Glomerular visceral epithelial cell (primary cell): ENCODE data around the gene CARNS1.
"Not testable (repeated sequence)": the region's sequence is repeated elsewhere in the genome, so short reads cannot be mapped to it uniquely, and the experiment has no call there.

Experiments used
- DNase-seq: peaks from one replicate; pipeline ENCODE4 v3.0.0-alpha.2; 2016; ENCODE audit errors: extremely low spot score

Gene CARNS1

DNA sequence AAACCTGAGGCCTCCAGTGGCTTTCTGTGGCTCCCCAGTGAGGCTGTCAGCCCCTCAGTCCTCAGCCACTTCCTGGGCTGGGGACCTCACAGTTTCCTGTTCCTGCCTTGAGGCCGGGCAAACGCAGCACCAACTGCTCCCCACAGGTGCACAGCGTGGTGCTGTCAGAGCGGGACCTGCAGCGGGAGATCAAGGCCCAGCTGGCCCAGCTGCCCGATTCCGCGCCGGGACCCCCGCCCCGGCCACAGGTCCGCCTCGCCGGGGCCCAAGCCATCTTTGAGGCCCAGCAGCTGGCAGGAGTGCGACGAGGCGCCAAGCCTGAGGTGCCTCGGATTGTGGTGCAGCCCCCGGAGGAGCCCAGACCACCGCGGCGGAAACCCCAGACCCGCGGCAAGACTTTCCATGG lies 6.2 kb upstream of the CARNS1 start:
- no peak for DNase-seq

DNA sequence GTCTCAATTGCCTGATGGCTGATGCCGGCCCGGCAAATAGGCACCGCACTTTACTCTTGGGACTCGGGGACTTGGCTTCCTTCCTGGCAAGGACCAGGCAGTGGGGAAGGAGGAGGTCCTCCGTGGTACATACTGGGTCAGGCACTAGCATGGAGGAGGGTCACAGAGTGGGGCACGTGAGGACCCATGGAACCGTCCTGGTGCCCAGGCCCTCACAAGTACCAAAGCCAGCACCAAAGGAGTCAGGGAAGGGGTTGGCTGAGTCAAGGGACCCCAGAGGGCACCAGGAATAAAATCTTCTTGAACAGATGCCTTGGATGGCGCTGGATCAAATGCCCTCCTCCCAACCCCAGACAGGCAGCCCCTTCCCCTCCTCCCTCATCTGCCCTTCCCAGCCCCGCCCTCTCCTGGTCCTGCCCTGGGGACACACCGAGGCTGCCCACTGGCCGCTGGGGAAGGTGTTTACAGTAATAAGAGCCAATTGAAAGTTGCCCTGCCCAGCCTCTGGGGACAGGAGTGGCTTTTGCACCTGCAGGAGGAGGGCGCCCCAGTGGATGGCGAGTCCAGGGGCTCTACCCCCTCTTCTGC lies 5.6 kb upstream of the CARNS1 start:
- DNase-seq = no peak

DNA sequence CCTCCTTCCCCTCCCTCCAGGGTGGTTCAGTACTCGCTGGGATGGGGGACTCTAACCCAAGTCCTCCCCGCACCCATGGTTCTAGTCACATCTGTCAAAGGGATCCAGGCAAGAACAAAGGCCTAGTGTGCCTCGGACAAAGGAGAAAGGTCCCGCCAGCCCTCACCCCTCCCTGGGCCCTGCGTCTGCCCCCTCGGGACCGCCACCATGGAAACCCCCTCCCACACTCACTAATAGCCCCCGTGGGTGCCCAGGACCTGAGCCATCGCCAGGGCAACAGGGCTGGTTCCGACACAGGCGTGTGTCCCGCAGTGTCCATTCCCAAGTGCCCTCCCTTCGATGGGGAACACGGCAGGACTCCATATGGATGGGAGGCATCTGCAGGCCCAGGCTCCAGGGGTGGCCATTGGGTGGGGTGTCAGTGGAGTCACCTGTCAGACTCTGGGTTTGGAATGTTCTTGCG lies 5.1 kb upstream of the CARNS1 start:
- no peak for DNase-seq

DNA sequence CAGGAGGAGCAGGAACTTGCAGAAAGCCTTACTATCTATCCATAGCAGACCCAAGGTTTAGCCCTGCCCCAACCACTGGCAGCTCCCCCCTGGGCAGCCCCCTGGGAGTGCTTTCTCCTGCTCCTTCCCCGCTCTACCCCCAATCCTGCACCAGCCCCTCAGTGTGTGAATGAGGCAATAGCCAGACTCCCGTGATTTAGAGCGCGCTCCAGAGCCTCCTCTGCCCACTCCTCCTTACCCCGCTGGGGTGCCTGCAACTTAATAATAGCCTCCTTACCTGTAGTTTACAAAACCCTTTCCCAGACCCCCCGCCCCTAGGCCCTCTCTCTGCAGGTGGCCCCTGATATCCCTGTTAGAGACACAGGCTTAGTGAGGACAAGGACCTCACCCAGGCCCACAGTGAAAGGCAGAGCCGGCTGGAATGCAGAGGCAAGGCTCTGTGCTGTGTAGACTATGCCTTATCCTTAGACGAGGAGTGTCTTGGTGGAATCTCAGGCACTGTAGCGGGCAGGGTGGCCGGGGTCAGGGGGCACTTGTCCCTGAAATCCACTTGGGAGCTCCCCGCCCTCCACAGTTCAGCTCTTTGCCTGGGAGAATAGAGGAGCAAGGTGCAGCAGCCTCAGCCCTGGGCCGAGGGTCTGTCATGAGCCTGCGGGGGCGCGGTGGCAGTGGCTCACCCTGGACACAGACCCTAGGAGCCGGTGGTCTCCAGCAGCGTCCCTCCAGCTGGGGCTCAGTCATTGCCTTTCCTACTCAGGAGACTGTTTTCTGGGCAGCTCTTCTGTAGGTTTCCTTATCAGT lies 4.3 kb upstream of the CARNS1 start:
- no peak for DNase-seq

DNA sequence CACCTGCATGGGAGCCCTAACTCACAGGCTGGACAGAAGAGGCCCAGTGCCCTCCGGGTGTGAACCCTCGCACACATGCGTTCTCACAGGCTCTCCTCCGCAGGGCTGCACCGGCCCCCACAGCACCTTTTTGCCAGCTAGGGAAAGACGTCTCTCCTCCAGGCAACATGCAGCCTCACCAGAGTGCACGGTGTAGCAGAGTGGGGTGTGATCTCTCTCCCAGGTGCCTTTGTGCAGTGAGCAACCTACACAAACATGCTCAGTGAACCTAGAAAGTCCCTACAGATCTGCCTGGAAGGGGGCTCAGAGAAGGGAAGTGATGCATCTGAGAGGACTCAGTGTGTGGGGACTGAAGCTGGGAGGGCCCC lies 3.7 kb upstream of the CARNS1 start:
- DNase-seq = no peak

DNA sequence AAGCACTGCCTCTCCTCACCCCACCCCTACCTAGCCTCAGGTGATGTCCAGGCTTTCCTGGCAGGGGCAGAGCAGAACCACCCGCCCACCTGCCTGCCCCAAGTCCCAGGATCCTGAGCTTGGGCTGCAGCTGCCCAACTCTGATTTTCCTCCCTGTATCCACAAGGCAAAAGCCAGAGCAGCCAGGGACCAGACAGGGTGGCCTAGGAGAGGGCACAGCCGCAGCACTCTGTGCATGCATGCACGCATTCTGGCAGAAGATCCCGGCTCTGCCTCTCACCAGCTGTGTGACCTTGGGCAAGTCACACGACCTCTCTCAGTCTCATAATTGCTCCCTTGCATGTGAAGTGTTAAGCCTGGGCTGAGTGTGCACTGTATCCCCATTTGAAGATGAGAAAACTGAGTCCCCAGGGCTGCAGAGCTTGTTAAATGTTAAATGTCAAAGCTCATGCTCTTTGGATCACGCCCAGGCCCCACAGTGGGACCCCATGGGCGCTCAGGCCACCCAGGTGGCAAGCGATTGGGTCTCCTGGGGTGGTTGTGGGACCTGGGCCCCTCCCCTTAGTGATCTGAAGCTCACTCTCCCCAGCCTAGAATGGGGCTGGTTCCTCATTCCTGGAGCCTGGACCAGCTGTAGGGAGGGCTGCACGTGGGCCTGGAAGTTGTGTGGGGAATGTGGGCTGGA lies 2.8 kb upstream of the CARNS1 start:
- DNase-seq = no peak

DNA sequence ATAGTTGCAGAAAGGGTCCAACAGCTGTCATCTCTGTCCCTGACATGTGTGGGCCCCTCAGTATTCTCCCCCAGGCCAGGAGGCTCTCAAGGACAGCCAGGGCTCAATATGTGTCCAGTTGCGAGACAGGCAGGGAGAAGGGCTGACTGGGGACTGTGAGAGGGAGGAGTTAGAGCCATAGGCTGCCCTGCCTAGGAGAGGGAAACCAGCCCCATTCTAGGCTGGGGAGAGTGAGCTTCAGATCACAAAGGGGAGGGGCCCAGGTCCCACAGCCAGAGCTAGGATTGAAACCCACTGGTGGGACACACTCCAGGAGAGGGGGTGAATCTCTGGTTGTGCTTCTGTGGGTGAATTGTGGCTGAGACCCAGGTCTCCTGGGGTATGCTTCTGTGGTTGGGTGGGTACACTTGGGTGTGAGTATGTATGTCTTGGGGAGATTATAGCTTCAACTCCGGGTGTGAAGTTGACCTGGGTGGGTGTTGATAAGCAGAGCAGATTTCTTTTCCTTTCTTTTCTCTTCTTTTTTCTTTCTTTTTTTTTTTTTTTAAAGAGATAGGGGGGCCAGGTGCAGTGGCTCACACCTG lies 2.1 kb upstream of the CARNS1 start:
- no peak for DNase-seq

DNA sequence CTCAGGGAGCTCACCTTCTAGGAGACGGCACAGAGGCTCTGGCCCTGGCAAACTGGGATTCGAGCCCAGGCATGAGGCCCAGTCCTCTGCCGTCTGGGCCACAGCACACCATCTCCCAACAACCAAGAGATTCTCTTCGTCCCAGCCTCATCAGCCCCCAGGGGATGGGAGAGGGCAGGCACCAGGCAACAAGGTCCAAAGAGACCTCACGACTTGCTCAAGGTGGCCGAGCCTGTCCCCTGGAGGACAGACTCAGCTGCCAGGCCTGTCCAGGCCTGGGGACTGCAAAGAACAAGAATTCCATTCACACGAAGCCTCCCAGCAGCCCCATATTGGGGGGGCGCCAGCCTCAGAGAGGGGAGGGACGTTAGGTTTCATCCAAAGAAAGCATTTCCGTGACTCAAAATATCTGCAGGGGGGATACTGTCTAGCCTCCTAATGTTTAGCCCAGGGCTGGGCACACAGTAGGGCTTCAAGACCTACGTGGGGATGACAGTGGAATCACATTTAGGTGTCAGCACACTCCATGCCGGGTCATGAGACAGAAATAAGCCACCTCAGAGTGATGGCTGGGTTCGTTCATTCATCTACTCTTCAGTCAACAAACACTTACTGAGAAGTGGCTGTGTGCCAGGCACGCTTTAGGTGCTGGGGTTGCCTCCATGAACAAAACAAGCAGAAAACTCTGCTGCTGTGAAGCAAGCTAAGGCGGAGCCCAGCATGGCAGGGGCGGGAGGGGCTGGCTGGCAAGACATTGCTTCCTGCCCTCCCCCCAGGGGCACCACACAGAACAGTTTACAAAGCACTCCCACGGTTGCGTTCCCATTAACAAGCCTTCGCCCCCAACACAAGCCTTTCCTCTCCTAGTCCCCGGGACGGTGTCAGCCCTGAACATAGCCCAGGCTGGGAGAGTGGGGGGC lies 1.2 kb downstream of the CARNS1 start:
- no peak for DNase-seq

DNA sequence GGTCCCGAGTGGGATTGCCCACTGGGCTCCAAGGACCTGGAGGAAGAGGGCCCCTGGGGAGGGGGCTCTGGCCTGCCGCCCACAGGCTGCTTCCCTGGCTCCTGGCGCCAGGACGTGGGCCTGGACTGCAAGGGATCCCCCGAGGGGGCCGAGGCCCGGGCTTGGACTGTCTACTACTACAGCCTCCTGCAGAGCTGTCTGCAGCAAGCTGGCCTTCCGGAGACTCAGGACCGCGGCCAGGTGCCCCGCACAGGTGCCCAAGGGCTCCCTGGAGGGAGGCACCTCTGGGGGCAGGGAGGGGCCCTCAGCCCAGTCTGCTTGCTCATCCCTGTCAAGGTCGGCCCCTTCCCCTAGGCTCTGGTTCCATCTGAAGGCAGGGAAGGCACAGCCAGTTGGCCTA lies 1.9 kb downstream of the CARNS1 start:
- DNase-seq = no peak

DNA sequence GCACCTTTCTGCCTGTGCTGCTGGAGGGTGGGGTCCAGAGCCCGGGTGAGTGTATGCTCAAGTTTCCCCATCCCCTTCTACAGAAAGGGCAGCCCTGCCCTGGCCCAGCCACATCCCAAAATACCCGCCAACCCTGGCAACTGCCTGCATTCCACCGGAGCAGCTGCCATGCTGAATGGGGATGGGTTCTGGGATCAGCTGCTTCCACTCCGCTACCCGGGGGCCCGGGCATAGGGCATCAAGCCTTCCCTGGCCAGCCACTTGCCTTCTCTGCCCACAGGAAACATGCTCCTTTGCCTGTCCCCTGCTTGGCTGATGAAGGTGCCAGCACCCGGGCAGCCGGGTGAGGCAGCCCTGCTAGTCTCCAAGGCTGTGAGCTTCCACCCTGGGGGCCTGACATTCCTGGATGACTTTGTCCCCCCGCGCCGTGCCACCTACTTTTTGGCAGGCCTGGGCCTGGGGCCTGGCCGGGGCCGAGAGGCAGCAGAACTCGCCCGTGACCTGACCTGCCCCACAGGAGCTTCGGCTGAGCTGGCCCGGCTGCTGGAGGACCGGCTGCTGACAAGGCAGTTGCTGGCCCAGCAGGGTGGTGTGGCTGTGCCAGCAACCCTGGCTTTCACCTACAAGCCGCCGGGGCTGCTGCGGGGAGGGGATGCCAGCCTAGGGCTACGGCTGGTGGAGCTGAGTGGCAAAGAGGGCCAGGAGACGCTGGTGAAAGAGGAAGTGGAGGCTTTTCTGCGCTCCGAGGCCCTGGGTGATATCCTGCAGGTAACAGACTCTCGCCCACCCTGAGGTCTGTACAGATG lies 3.2 kb downstream of the CARNS1 start:
- DNase-seq = no peak

DNA sequence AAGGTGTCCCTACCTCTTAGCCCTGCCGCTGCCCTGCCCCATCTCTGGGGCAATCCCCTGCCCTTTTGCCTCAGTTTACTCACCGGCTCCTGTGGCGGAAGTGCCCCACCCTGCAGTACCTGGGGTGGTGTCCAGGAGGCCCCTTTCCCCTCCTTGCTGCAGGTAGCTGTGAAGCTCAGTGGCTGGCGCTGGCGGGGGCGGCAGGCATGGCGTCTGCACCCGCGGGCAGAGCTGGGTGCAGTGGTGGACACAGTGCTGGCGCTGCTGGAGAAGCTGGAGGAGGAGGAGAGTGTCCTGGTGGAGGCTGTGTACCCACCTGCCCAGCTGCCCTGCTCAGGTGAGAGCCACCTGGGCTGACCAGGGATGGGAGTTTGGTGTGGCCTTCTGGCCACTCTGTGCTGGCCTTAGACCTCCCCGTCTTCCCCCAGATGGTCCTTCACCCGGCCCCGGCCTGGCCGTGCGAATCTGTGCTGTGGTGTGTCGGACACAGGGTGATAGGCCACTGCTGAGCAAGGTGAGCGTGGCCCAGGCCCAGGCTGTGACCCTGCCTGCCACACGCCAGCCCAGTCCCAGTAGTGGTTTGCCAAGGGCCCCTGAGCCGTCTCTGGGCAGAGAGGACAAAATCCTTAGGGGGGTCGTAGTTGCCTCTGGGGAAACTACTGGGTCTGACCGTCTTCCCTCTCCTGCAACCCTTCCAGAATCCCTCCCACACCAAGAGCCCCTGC lies 4.0 kb downstream of the CARNS1 start:
- DNase-seq = no peak

DNA sequence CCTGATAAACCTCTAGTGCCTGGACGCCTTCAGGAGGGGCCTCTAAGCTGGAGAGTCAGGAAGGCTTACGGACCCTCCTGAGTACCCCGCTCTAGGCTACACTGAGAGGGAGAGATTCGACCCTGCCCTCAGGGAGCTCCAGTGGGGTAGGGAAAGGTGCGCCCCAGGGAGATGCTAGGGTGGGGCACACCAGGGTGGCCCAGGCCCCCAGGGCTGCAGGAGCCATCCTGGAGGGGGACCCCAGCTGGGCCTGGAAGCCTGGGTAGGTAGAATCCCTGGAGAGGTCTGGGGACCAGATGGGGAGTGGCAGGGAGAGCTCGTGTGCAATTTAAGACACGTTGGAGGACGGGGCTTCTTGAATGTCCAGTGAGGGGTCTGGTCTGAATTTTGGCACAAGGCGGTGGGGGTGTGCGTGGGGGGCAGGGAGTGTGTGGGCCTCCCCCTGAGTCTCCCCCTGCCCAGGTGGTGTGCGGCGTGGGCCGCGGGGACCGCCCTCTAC lies 4.7 kb downstream of the CARNS1 start:
- DNase-seq = no peak

DNA sequence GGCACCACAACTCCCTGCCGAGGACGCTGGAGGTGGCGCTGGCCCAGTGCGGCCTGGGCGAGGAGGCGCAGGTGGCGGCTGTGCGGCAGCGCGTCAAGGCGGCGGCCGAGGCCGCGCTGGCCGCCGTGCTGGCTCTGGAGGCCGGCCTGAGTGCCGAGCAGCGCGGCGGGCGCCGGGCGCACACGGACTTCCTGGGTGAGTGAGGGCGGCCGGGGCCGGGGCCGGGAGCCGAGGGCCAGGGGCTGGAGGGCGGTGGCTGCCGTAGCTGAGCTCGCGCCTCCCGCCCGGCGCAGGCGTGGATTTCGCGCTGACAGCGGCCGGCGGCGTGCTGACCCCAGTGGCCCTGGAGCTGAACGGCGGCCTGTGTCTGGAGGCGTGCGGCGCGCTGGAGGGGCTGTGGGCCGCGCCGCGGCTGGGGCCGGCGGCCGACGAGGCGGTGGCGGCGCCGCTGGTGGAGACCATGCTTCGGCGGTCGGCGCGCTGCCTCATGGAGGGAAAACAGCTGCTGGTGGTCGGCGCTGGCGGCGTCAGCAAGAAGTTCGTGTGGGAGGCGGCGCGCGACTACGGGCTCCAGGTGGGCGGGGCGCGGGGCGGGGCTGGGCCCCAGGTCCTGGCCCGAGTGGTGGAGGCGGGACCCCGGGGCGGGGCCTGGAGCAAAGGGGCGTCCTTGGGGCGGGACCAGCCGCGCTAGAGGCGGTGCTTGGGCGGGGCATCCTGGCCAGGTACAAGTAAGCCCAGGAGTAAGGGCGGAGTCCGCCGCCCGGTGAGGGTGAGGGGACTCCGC lies 5.4 kb downstream of the CARNS1 start:
- DNase-seq = peak; percentile 95

DNA sequence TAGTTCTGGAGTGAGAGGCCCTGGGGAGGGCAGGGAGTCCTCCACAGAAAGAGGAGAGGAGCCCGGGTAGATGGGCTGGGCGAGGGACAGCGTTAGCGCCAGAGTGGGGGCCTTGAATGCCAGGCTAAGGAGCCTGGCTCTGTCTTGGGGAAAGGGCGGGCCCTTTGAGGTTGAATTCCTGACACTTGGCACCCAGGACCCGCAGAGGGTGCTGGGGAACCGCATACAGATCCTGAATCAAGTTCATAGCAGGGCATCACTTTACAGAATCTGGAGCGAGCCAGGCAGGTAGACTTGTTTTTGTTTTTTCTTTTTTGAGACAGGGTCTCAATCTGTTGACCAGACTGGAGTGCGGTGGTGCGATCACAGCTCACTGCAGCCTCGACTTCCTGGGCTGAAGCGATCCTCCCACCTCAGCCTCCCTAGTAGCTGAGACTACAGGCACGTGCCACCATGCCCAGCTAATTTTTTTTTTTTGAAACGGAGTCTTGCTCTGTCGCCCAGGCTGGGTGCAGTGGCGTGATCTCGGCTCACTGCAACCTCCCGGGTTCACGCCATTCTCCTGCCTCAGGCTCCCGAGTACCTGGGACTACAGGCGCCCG lies 6.1 kb downstream of the CARNS1 start:
- DNase-seq = no peak

DNA sequence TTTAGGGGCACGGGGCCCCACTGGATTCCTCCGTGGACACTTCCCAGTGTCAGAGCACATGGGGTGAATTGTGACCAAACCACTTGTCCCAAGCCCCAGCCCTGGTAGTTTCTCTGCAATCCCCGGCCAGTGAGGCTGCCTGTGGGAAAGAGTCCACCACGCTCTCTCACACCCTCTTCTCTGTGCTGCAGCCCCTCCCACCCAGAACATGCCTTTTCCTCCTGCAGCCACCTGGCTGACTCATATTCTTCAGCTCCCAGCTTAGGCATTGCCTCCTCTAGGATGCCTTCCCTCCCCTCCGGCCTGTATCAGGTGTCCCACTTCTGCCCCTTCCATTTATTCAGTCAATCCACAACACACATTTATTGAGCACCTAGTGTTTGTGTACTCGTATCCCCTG lies 7.4 kb downstream of the CARNS1 start:
- DNase-seq = no peak

DNA sequence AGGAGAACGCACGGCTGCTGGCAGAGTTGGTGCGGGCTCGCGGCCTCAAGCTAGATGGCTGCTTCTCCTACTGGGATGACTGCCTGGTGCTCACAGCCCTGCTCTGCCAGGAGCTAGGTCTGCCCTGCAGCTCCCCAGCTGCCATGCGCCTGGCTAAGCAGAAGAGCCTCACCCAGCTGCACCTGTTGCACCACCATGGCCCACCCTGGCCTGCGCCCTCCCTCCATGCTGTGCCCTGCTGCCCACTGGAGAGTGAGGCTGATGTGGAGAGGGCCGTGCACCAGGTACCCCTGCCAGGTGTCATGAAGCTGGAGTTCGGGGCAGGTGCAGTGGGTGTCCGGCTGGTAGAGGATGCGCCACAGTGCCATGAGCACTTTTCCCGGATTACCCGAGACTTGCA lies 8.0 kb downstream of the CARNS1 start:
- DNase-seq = no peak

DNA sequence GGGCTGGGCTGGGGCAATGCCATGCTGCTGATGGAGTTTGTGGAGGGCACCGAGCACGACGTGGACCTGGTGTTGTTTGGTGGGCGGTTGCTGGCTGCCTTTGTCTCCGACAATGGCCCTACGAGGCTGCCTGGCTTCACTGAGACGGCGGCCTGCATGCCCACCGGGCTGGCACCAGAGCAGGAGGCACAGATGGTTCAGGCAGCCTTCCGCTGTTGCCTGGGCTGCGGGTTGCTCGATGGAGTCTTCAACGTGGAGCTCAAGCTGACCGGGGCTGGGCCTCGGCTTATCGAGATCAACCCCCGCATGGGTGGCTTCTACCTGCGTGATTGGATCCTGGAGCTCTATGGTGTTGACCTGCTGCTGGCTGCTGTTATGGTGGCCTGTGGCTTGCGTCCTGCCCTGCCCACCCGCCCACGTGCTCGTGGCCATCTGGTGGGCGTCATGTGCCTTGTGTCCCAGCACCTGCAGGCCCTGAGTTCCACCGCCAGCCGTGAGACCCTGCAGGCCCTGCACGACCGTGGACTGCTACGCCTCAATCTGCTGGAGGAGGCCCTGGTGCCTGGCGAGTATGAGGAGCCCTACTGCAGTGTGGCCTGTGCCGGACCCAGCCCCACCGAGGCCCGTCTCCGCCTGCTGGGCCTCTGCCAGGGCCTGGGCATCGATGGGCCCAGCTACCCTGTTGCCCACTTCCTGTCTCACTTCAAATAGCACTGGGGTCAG lies 8.6 kb downstream of the CARNS1 start:
- DNase-seq = no peak

DNA sequence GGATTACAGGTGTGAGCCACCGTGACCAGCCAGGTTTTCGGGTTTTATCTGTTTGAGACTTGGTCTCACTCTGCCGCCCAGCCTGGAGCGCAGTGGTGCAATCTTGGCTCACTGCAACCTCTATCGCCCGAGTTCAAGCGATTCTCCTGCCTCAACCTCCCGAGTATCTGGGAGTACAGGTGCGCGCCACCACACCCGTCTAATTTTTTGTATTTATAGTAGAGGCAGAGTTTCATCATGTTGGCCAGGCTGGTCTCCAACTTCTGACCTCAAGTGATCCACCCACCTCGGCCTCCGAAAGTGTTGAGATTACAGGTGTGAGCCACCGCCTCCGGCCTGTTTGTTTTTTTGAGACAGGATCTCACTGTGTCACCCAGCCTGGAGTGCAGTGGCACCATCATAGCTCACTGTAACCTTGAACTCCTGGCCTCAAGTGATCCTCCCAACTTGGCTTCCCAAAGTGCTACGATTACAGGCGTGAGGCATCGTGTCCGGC lies 11.9 kb downstream of the CARNS1 start:
- not testable (repeated sequence) for DNase-seq
